Nephron (organoid): ENCODE results near the gene FAM241B.

ENCODE experiments used
- H3K27ac Mint-ChIP-seq, 3 experiments: 2 replicates each; pipeline ENCODE4 v1.8.0; 2020; ENCODE audit warnings: mixed read lengths in 3 of 3, mild to moderate bottlenecking in 2 of 3, moderate library complexity in 1 of 3
- H3K27me3 Mint-ChIP-seq: 2 replicates; pipeline ENCODE4 v1.8.0; 2021; ENCODE audit warnings: low read depth, mild to moderate bottlenecking, moderate library complexity, mixed read lengths
- H3K36me3 Mint-ChIP-seq: 2 replicates; pipeline ENCODE4 v1.8.0; 2020; ENCODE audit warnings: low read depth, mixed read lengths
- H3K4me1 Mint-ChIP-seq: 2 replicates; pipeline ENCODE4 v1.8.0; 2020; ENCODE audit warnings: mixed read lengths
- H3K4me3 Mint-ChIP-seq, 3 experiments: 2 replicates each; pipeline ENCODE4 v1.8.0; 2020; ENCODE audit warnings: mild to moderate bottlenecking in 3 of 3, mixed read lengths in 3 of 3, moderate library complexity in 2 of 3
- H3K9me3 Mint-ChIP-seq: 2 replicates; pipeline ENCODE4 v1.8.0; 2020; ENCODE audit warnings: mixed read lengths
- TF ChIP-seq, protein P1 (sequence below), 3 experiments: fragments of 200-600 bp; sonication (generic); IDR thresholded peaks; one replicate each; pipeline ENCODE4 v1.5.0; 2021; ENCODE audit warnings: antibody characterized with exemption in 3 of 3; ENCODE audit not compliant: unreplicated experiment in 3 of 3

The FAM241B gene

DNA sequence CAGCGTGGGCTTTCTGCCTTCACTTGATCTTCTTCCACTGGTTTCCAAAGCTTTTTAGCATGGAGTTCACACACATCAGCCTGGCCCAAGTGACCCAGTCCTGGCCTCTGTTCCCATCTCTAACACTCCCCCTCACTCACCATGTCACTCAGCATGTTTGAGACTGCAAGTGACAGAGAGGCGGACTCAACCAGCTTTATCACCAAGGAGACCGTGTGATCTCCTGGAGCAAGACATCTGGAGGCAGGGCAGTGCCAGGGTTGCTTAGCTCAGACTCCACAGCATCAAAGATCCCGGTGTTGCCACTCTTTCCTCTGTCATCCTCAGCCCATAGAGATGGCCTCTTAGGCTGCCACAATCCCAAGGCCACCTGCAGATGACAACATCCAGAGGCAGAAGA, 39.4 kb downstream of the FAM241B start:
- TF ChIP-seq, protein P1, sequence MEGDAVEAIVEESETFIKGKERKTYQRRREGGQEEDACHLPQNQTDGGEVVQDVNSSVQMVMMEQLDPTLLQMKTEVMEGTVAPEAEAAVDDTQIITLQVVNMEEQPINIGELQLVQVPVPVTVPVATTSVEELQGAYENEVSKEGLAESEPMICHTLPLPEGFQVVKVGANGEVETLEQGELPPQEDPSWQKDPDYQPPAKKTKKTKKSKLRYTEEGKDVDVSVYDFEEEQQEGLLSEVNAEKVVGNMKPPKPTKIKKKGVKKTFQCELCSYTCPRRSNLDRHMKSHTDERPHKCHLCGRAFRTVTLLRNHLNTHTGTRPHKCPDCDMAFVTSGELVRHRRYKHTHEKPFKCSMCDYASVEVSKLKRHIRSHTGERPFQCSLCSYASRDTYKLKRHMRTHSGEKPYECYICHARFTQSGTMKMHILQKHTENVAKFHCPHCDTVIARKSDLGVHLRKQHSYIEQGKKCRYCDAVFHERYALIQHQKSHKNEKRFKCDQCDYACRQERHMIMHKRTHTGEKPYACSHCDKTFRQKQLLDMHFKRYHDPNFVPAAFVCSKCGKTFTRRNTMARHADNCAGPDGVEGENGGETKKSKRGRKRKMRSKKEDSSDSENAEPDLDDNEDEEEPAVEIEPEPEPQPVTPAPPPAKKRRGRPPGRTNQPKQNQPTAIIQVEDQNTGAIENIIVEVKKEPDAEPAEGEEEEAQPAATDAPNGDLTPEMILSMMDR (IDR thresholded peaks at IDR 0.05; ENCODE audit: unreplicated experiment in 3 of 3), result no peak
- Mint-ChIP-seq H3K9me3 (no peaks in the 10 kb centered on the region), H3K4me1 (peaks cover 5% of the 10 kb centered on the region), H3K27ac (no peak overlapping the region), H3K4me3 (no peak overlapping the region), H3K27me3 (peaks cover 16% of the 10 kb centered on the region), H3K36me3 (no peaks in the 10 kb centered on the region)

DNA sequence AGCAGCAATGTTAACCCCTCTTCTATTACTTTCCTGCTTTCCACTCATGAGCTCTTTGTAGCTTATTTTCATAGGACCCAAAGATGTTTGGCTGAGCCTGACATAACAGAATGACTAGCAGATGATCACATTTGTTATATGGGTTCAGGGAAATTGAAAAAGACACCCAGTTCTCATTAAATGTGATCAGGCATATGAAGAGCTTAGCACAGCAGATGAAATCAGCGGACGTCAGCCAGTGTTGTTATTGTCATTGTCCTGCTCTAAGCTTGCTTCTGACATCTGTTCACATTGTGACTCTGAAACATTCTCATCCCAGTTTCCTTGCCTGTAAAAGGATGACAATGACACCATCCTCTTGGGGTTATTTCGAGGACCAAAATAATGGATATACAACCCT, 43.5 kb downstream of the FAM241B start:
- peaks cover 20% of the 10 kb centered on the region for H3K27me3 Mint-ChIP-seq
- H3K9me3 Mint-ChIP-seq, result no peaks in the 10 kb centered on the region
- no peak overlapping the region for H3K4me3 Mint-ChIP-seq
- TF ChIP-seq, protein P1 (IDR thresholded peaks at IDR 0.05; ENCODE audit: unreplicated experiment in 3 of 3), result no peak
- peaks cover 6% of the 10 kb centered on the region for H3K4me1 Mint-ChIP-seq
- H3K36me3 Mint-ChIP-seq, result no peaks in the 10 kb centered on the region
- no peak overlapping the region for H3K27ac Mint-ChIP-seq

DNA sequence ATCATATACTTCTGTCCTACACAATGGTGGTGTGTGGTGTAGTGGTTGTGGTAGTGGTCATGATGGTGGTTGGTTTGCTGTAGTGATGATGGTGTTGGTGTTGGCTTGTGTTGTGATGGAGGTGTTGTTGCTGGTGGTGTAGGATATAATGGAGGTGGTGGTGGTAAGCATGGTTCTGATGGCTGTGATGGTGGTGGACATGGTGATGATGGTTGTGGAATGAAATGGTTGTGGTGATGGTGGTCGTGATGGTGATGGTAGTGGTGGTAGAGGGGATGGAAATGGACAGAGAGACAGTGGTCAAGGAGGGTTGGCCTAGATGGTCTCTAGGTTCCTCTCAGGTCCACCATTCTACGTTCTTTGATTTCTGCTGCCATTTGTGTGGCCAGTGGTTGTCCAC, 44.7 kb downstream of the FAM241B start:
- Mint-ChIP-seq H3K36me3 (no peaks in the 10 kb centered on the region), H3K4me1 (peaks cover 6% of the 10 kb centered on the region), H3K9me3 (no peaks in the 10 kb centered on the region), H3K27ac (no peak overlapping the region), H3K4me3 (no peak overlapping the region), H3K27me3 (peaks cover 25% of the 10 kb centered on the region)
- TF ChIP-seq, protein P1 (IDR thresholded peaks at IDR 0.05; ENCODE audit: unreplicated experiment in 3 of 3), result no peak

DNA sequence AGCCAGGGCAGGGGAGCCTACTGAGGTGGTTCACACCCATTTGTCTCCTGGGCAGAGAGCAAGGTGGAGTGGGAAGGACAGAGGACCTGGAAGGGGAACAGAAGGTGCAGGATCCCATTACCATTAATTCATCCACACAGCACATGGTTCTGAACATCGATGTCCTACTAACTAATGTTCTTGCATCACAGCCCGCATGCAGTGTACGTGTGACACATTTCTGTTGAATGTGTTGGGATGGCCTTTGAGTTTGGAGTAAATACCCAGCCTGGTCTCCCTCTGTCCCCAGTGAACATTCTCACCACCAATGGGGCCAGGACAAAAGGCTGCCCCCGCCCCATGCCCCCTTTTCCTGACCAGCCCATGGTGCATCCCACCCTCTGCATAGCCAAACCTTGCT, 46.3 kb downstream of the FAM241B start:
- TF ChIP-seq, protein P1 (IDR thresholded peaks at IDR 0.05; ENCODE audit: unreplicated experiment in 3 of 3), result no peak
- Mint-ChIP-seq H3K4me1 (peaks cover 16% of the 10 kb centered on the region), H3K4me3 (no peak overlapping the region), H3K36me3 (no peaks in the 10 kb centered on the region), H3K27me3 (peaks cover 28% of the 10 kb centered on the region), H3K9me3 (no peaks in the 10 kb centered on the region), H3K27ac (no peak overlapping the region)

DNA sequence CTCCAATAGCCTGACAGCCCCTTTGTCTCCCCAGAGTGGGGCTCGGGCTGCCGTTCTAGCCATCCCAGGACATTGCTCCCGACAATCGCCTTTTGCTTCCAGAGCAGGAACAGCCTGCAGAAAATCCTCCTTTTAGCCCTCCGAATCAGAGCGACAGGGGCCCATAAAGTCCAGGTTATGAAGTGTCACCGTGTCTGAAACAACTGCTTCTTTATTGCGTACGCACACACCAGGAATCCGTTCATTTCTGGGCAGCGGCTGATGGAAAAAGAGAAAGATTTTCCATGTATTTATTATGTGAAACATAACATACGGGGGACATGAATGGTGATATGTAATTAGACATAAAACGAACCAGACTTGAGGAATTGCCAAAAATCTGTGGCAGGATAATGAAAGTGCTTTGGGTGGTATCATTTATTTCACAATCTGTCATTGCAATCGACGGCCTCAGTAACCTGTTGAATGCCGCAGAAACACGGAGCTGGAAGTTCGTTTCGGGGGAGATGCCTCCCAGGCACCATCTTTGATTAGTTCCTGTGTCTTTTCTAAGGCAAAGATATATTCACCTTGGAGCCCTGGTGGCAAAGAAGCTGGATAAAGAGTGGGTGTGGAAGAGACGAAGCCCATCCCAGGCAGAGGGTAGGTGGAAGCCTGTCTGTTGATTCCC, 48.1 kb downstream of the FAM241B start:
- TF ChIP-seq, protein P1 (IDR thresholded peaks at IDR 0.05; ENCODE audit: unreplicated experiment in 3 of 3), result no peak
- Mint-ChIP-seq H3K4me1 (peaks cover 27% of the 10 kb centered on the region), H3K36me3 (no peaks in the 10 kb centered on the region), H3K27ac (no peak overlapping the region), H3K4me3 (no peak overlapping the region), H3K9me3 (no peaks in the 10 kb centered on the region), H3K27me3 (peaks cover 31% of the 10 kb centered on the region)

DNA sequence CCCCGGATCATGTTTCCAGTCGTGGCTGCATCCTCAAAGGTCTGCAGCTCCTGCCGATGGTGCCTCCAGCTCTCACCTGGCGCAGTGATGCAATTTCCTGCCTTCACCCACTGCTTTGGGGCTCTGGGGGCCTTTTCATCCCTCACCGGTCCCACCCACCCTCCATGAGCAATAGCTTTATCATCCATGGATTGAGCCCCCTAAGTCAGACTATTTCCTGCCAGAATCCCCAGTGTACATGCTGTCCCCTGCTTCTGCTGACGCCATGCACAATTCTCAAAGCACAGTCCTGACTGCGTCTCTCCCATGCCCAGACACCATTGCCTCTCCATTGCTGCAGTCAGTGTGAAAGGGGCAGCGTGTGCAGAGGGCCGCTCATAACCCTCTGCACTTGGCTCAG, 49.7 kb downstream of the FAM241B start:
- TF ChIP-seq, protein P1 (IDR thresholded peaks at IDR 0.05; ENCODE audit: unreplicated experiment in 3 of 3), result no peak
- Mint-ChIP-seq H3K4me1 (peaks cover 41% of the 10 kb centered on the region), H3K27me3 (peaks cover 31% of the 10 kb centered on the region), H3K9me3 (no peaks in the 10 kb centered on the region), H3K36me3 (no peaks in the 10 kb centered on the region), H3K4me3 (no peak overlapping the region), H3K27ac (peak overlapping the region in 1 of 3 experiments; percentile 14)
